ENCODE data around the gene AP2B1. TPM values are rescaled to one million over a fixed set of nuclear protein-coding genes. Genes with fewer than 3 reads are reported as not detected.

The AP2B1 gene
- total RNA-seq, 6 donors from 2014 or later, result 52.7 to 140 (median 101) TPM

DNA sequence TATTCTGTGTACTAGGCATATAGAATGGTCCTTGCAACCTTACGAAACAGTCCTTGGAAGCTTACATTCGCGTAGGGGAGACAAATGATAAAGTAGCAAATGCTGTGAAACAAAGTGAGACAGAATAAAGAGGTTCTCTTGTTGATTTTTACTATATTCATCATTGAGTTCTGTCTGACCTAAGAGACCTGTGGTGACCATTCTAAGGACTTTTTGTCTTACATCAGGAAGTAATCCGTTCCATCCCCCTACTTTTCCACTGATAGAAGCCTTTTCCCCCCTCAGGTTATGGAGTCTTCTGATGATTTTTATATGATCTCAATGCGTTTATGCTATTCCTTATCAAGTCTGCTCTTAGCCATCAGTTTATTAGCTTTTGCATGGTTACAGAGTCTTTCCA is 77.6 kb downstream of the AP2B1 start:
- DNase-seq (no peak), ATAC-seq (ENCODE audit: low FRiP score in 2 of 2) (no peak)
- 92 to 97% methylated on average over 5 of the region's 5 CpGs for WGBS, 2 donors
- H3K27ac ChIP-seq, result no peak overlapping the region
- peaks cover 0 to 66% (median 20%) of the 10 kb centered on the region in 4 donors for H3K36me3 ChIP-seq
- no peak overlapping the region for H3K4me3 ChIP-seq
- no peak for TF ChIP-seq POLR2AphosphoS5 (IDR thresholded peaks at IDR 0.05)
- TF ChIP-seq, protein P1, sequence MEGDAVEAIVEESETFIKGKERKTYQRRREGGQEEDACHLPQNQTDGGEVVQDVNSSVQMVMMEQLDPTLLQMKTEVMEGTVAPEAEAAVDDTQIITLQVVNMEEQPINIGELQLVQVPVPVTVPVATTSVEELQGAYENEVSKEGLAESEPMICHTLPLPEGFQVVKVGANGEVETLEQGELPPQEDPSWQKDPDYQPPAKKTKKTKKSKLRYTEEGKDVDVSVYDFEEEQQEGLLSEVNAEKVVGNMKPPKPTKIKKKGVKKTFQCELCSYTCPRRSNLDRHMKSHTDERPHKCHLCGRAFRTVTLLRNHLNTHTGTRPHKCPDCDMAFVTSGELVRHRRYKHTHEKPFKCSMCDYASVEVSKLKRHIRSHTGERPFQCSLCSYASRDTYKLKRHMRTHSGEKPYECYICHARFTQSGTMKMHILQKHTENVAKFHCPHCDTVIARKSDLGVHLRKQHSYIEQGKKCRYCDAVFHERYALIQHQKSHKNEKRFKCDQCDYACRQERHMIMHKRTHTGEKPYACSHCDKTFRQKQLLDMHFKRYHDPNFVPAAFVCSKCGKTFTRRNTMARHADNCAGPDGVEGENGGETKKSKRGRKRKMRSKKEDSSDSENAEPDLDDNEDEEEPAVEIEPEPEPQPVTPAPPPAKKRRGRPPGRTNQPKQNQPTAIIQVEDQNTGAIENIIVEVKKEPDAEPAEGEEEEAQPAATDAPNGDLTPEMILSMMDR (IDR thresholded peaks at IDR 0.05), result no peak
- H3K9me3 ChIP-seq, result no peaks in the 10 kb centered on the region
- H3K4me1 ChIP-seq, result no peaks in the 10 kb centered on the region
- no peaks in the 10 kb centered on the region for H3K27me3 ChIP-seq

GRCh38 chr17:35665662-35666061 is 78.5 kb downstream of the AP2B1 start:
- ATAC-seq (ENCODE audit: low FRiP score in 2 of 2) (no peak), DNase-seq (no peak)
- Histone ChIP-seq H3K27ac (no peak overlapping the region), H3K4me3 (no peak overlapping the region), H3K27me3 (no peaks in the 10 kb centered on the region), H3K36me3 (peaks cover 0 to 64% (median 19%) of the 10 kb centered on the region in 4 donors), H3K4me1 (no peaks in the 10 kb centered on the region), H3K9me3 (no peaks in the 10 kb centered on the region)
- no peak for TF ChIP-seq POLR2A (IDR thresholded peaks at IDR 0.05)
- no peak for TF ChIP-seq EP300 (IDR thresholded peaks at IDR 0.05)
- WGBS, 2 donors, result 97% methylated on average over 2 of the region's 2 CpGs

DNA sequence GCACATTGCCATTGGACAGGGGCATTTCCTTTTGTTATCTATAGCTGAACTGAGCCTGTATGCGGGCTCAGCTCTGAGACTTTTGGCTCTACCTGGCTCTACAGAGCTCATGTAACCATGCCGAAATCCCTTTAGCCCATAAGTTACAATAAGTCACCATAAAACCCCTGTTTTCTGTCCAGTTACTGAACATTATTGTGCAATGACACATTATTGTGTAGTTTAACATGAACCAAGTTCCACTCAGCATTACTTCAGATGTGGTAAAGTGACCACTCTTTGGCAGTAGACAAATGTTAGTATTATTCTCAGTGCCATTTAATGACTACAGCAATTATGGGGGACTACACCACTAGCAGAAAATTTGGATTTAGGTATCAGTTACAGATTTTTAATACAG is 78.9 kb downstream of the AP2B1 start:
- DNase-seq (no peak), ATAC-seq (ENCODE audit: low FRiP score in 2 of 2) (no peak)
- H3K9me3 ChIP-seq, result no peaks in the 10 kb centered on the region
- H3K4me1 ChIP-seq, result no peaks in the 10 kb centered on the region
- TF ChIP-seq, protein P1 (IDR thresholded peaks at IDR 0.05), result no peak
- no peak for TF ChIP-seq POLR2A (IDR thresholded peaks at IDR 0.05)
- TF ChIP-seq EP300 (IDR thresholded peaks at IDR 0.05), result no peak
- TF ChIP-seq POLR2AphosphoS5 (IDR thresholded peaks at IDR 0.05), result no peak
- no peaks in the 10 kb centered on the region for H3K27me3 ChIP-seq
- peaks cover 0 to 67% (median 21%) of the 10 kb centered on the region in 4 donors for H3K36me3 ChIP-seq
- H3K4me3 ChIP-seq, result no peak overlapping the region
- WGBS, 2 donors, result 47% methylated on average over 2 of the region's 2 CpGs
- no peak overlapping the region for H3K27ac ChIP-seq

GRCh38 chr17:35666967-35667532 is 79.9 kb downstream of the AP2B1 start:
- no peak for ATAC-seq (ENCODE audit: low FRiP score in 2 of 2)
- H3K4me1 ChIP-seq, result no peaks in the 10 kb centered on the region
- H3K27me3 ChIP-seq, result no peaks in the 10 kb centered on the region
- TF ChIP-seq POLR2AphosphoS5 (IDR thresholded peaks at IDR 0.05) (no peak), EP300 (IDR thresholded peaks at IDR 0.05) (no peak), POLR2A (IDR thresholded peaks at IDR 0.05) (no peak)
- TF ChIP-seq, protein P1 (IDR thresholded peaks at IDR 0.05), result no peak
- H3K27ac ChIP-seq, result no peak overlapping the region
- peaks cover 5 to 77% (median 27%) of the 10 kb centered on the region in 4 donors for H3K36me3 ChIP-seq
- H3K9me3 ChIP-seq, result no peaks in the 10 kb centered on the region
- no peak overlapping the region for H3K4me3 ChIP-seq
- DNase-seq, result no peak
- WGBS, 2 donors, result 82 to 87% methylated on average over 2 of the region's 2 CpGs

DNA sequence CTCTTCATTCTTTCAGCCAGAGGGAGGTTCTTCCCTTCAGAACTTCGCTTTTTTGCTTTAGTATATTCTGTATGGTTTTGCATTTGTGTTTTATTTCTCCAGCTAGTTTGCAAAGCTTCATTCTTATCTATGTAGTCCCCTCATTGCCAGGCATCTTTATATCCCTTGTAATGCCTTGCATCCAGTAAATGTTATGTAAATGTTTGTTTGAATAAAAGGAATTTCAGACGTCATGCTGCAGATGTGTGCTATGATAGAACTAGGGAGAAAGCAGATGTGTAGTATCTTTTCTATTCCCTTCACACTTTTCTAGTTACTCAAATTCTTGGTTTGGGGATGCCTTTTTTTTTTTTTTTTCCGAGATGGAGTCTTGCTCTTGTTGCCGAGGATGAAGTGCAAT is 81.7 kb downstream of the AP2B1 start:
- H3K9me3 ChIP-seq, result no peaks in the 10 kb centered on the region
- H3K4me3 ChIP-seq, result no peak overlapping the region
- DNase-seq, result no peak
- H3K4me1 ChIP-seq, result no peaks in the 10 kb centered on the region
- TF ChIP-seq, protein P1 (IDR thresholded peaks at IDR 0.05), result no peak
- TF ChIP-seq POLR2A (IDR thresholded peaks at IDR 0.05) (no peak), EP300 (IDR thresholded peaks at IDR 0.05) (no peak), POLR2AphosphoS5 (IDR thresholded peaks at IDR 0.05) (no peak)
- no peak overlapping the region for H3K27ac ChIP-seq
- H3K36me3 ChIP-seq, result peaks cover 8 to 80% (median 24%) of the 10 kb centered on the region in 4 donors
- no peak for ATAC-seq (ENCODE audit: low FRiP score in 2 of 2)
- H3K27me3 ChIP-seq, result no peaks in the 10 kb centered on the region
- 89 to 93% methylated on average over 4 of the region's 4 CpGs for WGBS, 2 donors
